ENCODE results near the gene RAB6B. TPM values are rescaled to one million over a fixed set of nuclear protein-coding genes. Genes with fewer than 3 reads are reported as not detected.

RAB6B gene
- total RNA-seq (2014; rRNA removed; shearing (Covaris generic)): 0.58 and 1.4 TPM in 2 replicates

DNA sequence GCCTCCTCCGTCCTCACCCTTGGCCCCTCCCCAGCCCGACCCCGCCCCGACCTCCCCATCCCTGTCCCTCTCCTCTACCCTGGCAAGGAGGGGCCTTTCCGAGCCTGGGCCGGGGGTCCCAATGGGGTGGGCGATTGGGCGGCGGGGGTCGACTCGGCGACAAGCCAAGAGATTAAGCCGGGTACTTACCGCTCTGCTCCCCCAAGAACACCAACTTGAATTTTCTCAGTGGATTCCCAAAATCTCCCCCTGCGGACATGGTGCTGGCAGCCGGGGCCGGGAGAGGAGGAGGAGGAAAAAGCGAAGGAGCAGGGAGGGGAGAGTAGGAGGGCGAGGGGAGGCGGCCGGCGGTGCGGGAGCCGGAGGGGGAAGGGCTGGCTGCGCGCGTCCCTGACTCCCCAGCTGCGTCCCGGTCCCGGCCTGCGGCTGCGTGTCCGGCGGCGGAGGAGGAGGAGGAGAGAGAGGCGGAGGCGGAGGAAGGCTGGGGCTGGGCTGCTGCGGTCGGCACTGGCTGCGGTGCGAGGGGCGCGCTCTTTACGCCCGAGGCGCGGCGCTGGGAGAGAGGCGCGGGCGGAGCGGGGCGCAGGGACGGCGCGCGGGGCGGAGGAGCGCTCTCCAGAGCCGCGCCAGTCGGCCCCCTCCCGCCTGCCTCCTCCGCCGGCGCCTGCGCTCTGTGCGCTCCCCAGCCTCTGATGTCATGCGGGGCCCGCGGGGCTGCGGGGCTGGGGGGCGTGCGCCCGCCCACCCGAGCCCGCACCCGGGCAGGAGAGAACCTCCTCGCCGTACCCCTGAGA is at the start of gene RAB6B:
Gene RAB6B (minus strand): TSS at position 675 of the 794 bp plus-strand sequence. CDS start 416 bp downstream, at position 259.
- Histone ChIP-seq H3K36me3 (no peaks in the 10 kb centered on the region), H3K4me1 (peaks cover 4% of the 10 kb centered on the region), H3K27me3 (no peaks in the 10 kb centered on the region), H3K9me3 (replicated peaks) (no peaks in the 10 kb centered on the region), H3K27ac (no peak within 1 kb of the TSS), H3K4me3 (peak within 1 kb of the TSS; percentile 87)
- peak; percentile 40 to 64 for DNase-seq

DNA sequence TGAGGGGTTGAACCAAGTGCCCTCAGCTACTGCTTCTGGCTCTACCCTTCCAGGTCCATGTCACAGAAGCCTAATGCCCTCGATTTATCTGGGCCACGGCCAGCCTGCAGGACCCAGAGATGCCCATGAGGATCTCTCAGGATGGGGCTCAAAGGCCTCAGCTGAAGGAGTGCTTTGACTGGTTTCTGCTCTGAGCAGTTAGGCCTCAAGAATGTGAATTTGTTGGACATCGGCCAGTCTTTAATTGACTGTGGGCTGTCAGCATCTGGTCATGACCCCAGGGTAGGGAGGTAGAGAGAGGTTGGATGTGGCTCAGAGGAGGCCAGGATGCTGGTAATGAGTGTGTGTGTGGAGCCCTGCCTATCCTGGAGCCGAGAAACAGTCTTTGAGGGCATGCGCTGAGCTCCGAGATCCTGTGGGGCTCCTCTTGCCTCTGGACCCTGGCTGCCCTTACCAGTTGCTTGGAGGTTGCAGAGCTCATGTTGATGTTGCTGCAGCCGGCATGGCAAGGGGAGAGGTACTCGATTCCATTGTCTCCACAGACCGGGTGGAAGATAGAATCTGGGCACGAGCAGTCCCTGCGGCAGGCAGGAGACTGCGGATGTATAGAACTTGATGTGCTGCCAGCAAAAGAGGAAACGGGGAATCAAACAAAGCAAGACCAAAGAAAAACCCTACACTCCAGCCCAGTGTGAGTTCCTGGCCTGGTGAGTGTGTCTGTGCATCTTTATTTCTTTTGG is 49.1 kb upstream of the RAB6B start:
- Histone ChIP-seq H3K4me1 (peaks cover 27% of the 10 kb centered on the region), H3K4me3 (no peak overlapping the region), H3K27me3 (no peaks in the 10 kb centered on the region), H3K9me3 (replicated peaks) (no peaks in the 10 kb centered on the region), H3K36me3 (no peaks in the 10 kb centered on the region), H3K27ac (no peak overlapping the region)
- DNase-seq: peak; percentile 60 to 67

DNA sequence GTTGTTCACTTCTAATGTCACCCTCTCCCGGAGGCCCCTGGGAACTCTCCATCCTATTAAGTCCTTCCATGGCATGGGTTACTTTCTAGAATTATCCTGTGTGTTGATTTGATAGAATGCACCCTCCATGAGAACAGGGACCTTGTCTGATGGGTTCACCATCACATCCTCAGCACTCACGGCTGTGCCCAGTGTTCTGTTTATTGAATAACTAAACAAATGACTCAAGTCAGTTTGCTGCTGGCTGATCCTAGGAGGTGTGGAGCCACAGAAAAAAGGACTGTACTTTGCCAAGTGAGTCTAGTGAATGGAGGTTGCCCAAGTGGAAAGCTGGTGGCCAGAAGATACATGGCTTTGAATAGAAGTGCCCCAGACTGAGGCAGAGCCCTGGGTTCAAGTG is 48.5 kb upstream of the RAB6B start:
- Histone ChIP-seq H3K9me3 (replicated peaks) (no peaks in the 10 kb centered on the region), H3K27me3 (no peaks in the 10 kb centered on the region), H3K27ac (no peak overlapping the region), H3K4me3 (no peak overlapping the region), H3K36me3 (no peaks in the 10 kb centered on the region), H3K4me1 (peaks cover 27% of the 10 kb centered on the region)
- DNase-seq: no peak

DNA sequence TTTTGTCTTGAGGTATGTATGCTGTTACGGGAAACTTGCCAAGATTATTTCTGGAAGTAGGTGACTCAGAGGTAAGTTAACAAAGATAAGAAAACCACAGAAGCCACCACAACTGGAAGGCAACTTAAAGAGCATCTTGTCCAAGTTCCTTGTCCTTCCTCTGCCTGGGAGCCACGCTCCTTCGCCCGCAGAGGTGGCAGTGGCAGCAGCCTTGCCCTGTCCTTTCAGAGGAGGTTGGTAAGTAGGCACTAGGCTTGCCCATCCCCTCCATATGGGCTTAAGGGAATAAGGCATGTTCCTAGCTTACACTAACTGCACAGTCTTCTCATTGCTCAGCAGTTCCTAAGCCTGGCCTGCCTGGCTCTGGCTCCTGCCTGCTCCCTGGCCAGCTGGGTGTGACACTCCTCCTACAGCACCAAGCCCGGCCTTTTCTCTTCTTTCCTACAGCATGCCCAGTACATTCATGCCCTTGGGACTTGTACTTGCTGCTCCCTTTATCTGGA is 48.0 kb upstream of the RAB6B start:
- peak in 1 of 2 experiments; percentile 30 for DNase-seq
- no peaks in the 10 kb centered on the region for H3K9me3 ChIP-seq (replicated peaks)
- no peak overlapping the region for H3K27ac ChIP-seq
- peaks cover 27% of the 10 kb centered on the region for H3K4me1 ChIP-seq
- no peaks in the 10 kb centered on the region for H3K27me3 ChIP-seq
- H3K36me3 ChIP-seq: no peaks in the 10 kb centered on the region
- H3K4me3 ChIP-seq: no peak overlapping the region

DNA sequence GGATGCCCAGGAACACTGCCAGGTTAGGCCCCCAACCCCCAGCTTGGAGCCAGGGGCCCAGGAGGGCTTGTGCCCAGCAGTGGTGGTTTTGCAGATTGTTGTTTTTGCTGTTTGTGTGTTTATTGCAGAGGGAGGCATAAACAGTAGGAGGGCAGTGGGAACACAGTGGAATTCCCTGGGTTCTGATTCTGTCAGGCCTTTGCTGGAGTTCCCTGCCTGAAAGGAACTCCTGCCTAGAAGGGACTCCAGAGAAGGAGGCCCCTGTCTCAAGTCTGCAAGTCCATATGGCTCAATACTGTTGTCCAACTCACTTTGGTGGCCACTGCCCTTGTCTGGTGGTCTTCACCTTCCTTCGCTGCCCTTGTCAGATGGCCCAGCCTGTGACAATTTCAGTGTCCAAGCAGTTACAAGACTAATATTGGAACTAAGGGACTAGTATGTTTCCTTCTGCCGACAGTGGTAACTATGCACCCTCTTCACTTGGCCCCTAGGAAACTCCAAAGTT is 47.4 kb upstream of the RAB6B start:
- no peak overlapping the region for H3K27ac ChIP-seq

DNA sequence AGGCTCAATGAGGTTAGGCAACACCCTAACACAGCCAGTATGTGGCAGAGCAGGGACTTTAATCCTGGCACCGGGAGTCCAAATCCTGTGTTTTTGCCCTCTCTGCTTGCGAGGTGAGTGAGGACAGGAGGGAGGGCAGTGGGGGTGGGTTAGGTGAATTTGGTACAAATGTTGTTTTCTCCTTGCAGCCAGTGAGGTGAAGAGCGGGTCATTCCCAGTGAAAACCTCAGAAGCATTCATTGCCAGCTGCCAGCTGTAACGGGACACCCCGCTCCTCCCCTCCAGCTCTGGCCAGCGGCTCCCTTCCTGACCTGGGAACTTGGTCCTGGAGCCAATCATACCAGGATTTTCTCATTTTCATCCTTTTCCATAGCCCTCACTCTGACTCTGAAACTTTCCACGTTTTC is 45.7 kb upstream of the RAB6B start:
- H3K4me3 ChIP-seq: no peak overlapping the region
- H3K27me3 ChIP-seq: no peaks in the 10 kb centered on the region
- no peaks in the 10 kb centered on the region for H3K36me3 ChIP-seq
- peak; percentile 71 to 84 for DNase-seq
- peaks cover 27% of the 10 kb centered on the region for H3K4me1 ChIP-seq
- no peaks in the 10 kb centered on the region for H3K9me3 ChIP-seq (replicated peaks)
- H3K27ac ChIP-seq: no peak overlapping the region

More for the DNA sequence above, 47.4 kb upstream of the RAB6B start:
- H3K9me3 ChIP-seq (replicated peaks): no peaks in the 10 kb centered on the region
- no peaks in the 10 kb centered on the region for H3K27me3 ChIP-seq
- DNase-seq: no peak
- no peaks in the 10 kb centered on the region for H3K36me3 ChIP-seq
- H3K4me3 ChIP-seq: no peak overlapping the region
- peaks cover 27% of the 10 kb centered on the region for H3K4me1 ChIP-seq

DNA sequence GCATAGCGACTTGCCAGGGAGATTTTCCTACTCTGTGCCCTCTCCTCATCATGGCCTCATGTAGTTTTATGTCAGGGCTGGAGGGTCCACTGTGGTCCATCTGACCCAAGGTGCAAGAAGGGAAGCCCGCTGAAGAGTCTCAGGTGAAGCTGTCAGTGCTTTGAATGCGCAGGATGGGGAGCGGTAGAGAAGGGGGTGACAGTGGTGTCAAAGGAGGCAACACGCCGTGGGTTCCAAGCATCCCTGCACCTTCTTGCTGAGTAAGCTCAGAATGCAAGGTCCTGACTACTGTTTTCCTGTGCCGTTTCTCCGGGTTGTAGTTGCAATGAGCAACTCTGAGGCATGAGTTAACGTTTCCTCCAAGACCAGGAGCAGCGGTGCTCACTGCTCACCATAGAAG is 44.9 kb upstream of the RAB6B start:
- Histone ChIP-seq H3K9me3 (replicated peaks) (no peaks in the 10 kb centered on the region), H3K27ac (no peak overlapping the region), H3K36me3 (no peaks in the 10 kb centered on the region), H3K4me3 (no peak overlapping the region), H3K4me1 (peaks cover 27% of the 10 kb centered on the region), H3K27me3 (no peaks in the 10 kb centered on the region)
- no peak for DNase-seq

DNA sequence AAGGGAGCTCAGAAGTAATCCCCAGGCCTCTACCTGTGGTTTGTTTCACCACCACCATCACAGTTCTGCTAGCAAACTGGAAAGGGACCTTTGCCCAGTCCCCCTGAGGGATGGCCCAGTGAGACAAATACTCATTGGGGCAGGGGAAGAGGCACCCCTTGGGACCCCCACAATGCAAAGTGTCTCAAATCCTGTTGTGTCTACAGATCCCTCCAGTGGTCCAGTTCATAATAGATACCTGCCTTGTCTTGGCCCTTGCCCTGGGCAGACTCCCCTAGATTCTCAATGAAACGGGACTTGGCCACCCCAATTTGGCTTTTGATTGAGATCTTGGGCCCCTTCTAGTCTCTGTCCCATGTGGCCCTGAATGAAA is 43.8 kb upstream of the RAB6B start:
- Histone ChIP-seq H3K36me3 (no peaks in the 10 kb centered on the region), H3K27ac (no peak overlapping the region), H3K27me3 (no peaks in the 10 kb centered on the region), H3K9me3 (replicated peaks) (no peaks in the 10 kb centered on the region), H3K4me3 (no peak overlapping the region), H3K4me1 (peaks cover 17% of the 10 kb centered on the region)
- DNase-seq: no peak

DNA sequence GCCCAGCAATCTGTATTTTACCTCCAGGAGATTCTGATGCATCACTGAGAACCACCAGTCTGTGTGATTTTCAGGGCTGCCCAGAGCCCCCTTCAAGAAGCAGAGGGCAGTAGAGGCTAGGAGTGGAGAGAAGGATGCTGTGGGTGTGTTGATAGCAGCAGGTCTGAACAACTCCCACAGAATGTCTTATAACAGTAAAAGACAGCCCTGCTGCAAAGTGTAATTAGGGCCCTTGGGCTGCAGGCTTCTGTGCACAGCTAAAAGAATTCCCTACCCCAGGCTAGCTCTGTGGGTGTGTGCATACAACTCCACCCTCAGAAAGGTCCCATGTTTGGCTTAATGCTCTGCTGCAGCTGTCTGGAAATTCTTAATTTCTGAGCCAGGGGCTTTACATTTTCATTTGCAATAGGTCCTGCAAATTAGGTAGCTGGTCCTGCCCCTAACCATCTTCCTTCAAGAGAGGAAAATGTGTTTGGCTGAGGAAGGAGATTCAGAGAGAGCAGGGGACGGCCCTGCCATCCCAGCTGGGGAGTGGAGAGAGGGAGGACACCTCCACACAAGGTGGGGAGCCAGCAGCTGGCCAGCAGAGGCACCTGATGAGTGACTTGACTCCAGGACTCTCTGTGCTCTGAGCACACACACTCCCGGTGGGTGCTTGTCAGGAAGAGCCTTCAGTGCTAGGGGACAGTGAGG is 43.2 kb upstream of the RAB6B start:
- DNase-seq: no peak
- Histone ChIP-seq H3K36me3 (no peaks in the 10 kb centered on the region), H3K4me1 (peaks cover 12% of the 10 kb centered on the region), H3K27ac (no peak overlapping the region), H3K27me3 (no peaks in the 10 kb centered on the region), H3K9me3 (replicated peaks) (no peaks in the 10 kb centered on the region), H3K4me3 (no peak overlapping the region)

DNA sequence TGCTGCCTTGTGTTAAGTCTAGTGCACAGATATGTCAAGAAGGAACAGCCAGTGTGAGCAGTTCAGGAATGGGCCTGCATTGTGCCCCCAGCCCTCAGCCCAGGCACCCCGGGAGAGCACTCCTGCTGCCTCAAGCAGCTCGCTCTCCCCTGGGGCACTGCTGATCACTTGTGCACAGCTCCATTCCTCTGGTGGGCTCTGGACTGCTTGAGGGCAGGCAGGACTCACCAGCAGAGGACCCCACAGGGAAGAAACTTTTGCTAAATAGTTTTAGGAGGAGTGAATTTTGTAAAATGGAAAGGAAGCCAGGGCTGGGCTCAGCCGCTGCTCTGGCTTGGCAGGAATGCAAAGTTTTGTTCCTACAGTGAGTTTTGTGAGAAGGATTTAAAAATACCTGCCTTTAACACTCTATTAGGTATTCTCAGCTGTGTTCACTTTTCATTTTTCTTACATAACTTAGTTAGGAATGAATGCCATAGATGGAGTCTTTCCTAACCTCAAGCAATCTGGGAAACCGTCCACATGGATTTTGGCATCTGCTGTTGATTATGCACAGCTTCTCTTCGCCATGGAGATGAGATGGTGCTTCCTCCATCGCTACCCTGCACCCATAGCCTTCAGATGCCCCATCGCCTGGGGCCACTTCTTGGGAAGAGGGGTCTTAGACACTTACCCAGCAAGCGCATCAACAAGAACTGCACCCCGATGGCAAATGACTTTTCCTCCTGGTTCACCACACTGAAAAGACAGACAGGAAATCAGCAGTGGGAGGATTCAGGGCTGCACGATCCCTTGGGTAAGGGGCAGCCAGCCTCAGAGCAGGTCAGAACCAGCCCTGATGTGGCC is 42.3 kb upstream of the RAB6B start:
- no peak overlapping the region for H3K27ac ChIP-seq
- no peaks in the 10 kb centered on the region for H3K9me3 ChIP-seq (replicated peaks)
- peaks cover 8% of the 10 kb centered on the region; the same call in 1 of the 2 replicates for H3K4me1 ChIP-seq
- no peaks in the 10 kb centered on the region for H3K36me3 ChIP-seq
- no peaks in the 10 kb centered on the region for H3K27me3 ChIP-seq
- H3K4me3 ChIP-seq: no peak overlapping the region
- no peak for DNase-seq

DNA sequence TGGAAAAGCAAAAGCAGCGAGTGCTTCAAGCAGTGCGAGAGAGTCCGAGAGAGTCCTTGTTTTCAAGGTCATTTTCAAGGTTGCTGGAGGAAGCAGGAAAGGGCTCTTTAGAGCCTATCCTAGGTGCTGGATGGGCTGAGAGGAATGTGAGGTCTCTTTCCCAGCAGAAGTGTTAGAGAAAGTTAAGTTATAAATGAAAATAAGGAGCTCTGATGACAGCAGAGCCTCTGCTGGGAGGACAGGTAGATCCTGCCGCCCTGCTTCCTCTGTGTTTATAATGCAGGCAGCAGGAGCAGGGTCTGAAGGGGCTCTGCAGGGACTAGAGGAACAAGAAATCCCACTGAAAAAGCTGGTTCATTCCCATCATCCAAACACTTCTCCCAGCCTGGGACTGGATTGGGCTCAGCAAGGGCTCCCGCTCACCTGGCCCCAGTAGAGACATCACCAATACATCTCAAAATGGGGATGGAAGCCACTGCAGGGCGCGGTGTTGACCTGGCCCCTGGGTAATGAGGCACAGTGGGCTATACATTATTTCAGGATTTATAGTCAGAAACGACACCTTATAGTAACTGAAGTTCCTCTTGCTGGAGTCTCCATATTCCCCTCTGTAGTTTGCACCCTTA is 41.5 kb upstream of the RAB6B start:
- Histone ChIP-seq H3K36me3 (no peaks in the 10 kb centered on the region), H3K9me3 (replicated peaks) (no peaks in the 10 kb centered on the region), H3K27me3 (no peaks in the 10 kb centered on the region), H3K27ac (no peak overlapping the region), H3K4me1 (peaks cover 8% of the 10 kb centered on the region; the same call in 1 of the 2 replicates), H3K4me3 (no peak overlapping the region)
- no peak for DNase-seq

DNA sequence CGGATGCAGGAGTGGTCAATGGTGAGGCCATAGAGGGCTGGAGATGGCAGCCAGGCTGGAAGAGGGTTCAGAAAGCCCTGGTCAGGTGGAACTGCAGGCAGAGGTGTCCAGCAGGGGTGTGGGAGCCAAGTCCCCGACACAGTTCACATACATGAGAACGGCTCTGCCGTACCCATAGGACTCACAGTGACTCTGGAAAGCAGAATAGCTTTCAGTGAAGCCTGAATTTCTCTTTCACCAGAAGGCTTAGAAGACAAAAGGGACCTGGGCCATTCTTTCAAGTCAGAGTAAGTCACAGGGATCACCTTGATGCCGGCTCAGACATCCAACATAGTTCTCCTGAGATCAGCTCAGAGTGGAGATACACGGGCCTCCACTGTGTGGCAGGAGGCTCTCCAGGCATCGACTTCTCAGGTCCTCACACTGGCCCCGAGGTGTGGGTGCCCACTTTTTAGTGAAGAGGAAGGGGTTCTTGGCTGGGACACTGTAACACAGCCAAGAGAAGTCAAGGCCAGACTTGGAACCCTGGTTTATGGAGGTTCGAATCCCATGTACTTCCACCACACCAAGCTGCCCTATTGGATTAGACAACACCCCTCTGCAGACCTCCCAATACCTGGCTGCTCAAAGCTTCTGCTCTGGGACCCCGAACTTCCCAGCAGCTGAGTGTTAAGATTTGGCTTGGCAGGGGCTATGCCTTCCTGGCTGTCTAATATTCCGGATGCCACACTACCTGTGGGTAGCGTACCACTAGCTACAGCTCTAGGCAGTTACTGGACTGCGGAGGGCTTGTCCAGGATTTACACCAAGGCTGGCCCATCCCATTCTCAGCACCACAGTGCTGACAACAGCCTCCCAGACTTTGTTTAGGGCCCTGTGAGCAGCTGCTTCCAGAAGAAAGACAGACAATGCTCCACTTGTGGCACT is 40.4 kb upstream of the RAB6B start:
- no peaks in the 10 kb centered on the region for H3K27me3 ChIP-seq
- H3K4me1 ChIP-seq: peaks cover under 1% of the 10 kb centered on the region; the same call in 1 of the 2 replicates
- no peaks in the 10 kb centered on the region for H3K9me3 ChIP-seq (replicated peaks)
- DNase-seq: peak in 1 of 2 experiments; percentile 46
- no peaks in the 10 kb centered on the region for H3K36me3 ChIP-seq
- no peak overlapping the region for H3K4me3 ChIP-seq
- no peak overlapping the region for H3K27ac ChIP-seq
